ENCODE results near the gene NLE1. TPM values are rescaled to one million over a fixed set of nuclear protein-coding genes. Genes with fewer than 3 reads are reported as not detected.

Gene NLE1
- total and polyA plus RNA-seq, 2 experiments from 2014 or later = 11.4 to 19.9 TPM

- H3K36me3 ChIP-seq = no peaks in the 10 kb centered on the region
- no peaks in the 10 kb centered on the region for H3K27me3 ChIP-seq
- no peak overlapping the region for H3K4me3 ChIP-seq
- H3K9me3 ChIP-seq (ENCODE audit: low read depth) = no peaks in the 10 kb centered on the region
- DNase-seq (ENCODE audit: low read depth in 1 of 2, low spot score in 1 of 2) = no peak
- peaks cover 6% of the 10 kb centered on the region for H3K4me1 ChIP-seq (ENCODE audit: low read depth)
- TF ChIP-seq CTCF (IDR thresholded peaks at IDR 0.05; ENCODE audit: low read depth, low read length) = no peak
- no peak overlapping the region for H3K27ac ChIP-seq
Observed at GRCh38 chr17:35080536-35080935, 61.6 kb downstream of the NLE1 start.

DNA sequence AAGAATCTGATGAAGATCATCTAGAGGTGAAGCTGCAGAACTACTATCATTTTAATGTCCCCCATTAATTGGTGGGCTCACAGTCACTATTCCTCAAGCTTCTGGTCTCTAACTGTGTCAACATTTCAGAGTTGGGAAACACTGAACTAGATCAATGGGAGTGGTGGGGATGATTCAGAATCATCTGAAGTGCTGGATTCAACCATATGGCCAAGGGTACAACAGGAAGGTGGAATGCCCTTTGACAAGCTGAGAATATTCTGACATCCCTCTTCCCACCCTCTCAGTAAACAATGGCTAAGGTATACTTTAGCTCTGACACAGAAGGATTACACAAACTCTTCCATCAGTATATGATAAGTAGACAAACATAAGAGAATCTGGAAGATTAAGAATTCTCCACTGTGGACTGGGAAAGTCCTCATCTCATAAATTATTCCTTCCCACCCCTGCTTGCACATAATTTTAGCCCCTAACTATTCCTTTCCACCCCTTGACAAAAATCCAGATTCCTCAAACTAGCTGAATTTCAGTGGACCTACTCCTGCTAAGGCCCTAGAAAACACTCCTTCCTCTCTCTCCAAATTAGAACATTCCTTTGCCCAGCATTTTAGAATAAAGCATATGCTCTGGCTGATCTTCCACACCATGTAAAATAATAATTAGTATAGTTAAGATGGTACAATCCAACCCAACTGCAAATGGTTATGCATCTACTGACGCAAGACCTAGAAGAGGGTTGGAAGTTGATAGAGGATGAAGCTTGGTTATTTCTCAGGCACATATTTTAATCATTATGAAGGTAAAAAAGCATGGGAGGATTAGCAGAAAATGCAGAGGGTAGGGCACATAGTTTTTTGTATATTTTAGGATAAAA, 62.3 kb downstream of the NLE1 start:
- H3K9me3 ChIP-seq (ENCODE audit: low read depth) = no peaks in the 10 kb centered on the region
- peaks cover 6% of the 10 kb centered on the region for H3K4me1 ChIP-seq (ENCODE audit: low read depth)
- no peak for DNase-seq (ENCODE audit: low read depth in 1 of 2, low spot score in 1 of 2)
- no peak for TF ChIP-seq CTCF (IDR thresholded peaks at IDR 0.05; ENCODE audit: low read depth, low read length)
- H3K27ac ChIP-seq = no peak overlapping the region
- H3K27me3 ChIP-seq = no peaks in the 10 kb centered on the region
- no peak overlapping the region for H3K4me3 ChIP-seq
- H3K36me3 ChIP-seq = no peaks in the 10 kb centered on the region

Other genes with a start within 250 kb of the NLE1 start
- 4.8 and 5.6 TPM in 2 replicates for gene CCT6B, start 180.8 kb downstream of the NLE1 start, total RNA-seq
- gene CCT6B, start 180.8 kb downstream of the NLE1 start, polyA plus RNA-seq = 4.7 and 5.6 TPM in 2 replicates
- gene ZNF830, start 180.8 kb downstream of the NLE1 start, total RNA-seq = 11.5 and 19.0 TPM in 2 replicates
- gene ZNF830, start 180.8 kb downstream of the NLE1 start, polyA plus RNA-seq = 20.4 and 20.9 TPM in 2 replicates
- 48.9 and 85.5 TPM in 2 replicates for gene LIG3, start 161.8 kb downstream of the NLE1 start, total RNA-seq
- gene LIG3, start 161.8 kb downstream of the NLE1 start, polyA plus RNA-seq = 27.9 and 37.7 TPM in 2 replicates
- gene RFFL, start 78.6 kb downstream of the NLE1 start, total RNA-seq = 8.6 and 22.3 TPM in 2 replicates
- gene RFFL, start 78.6 kb downstream of the NLE1 start, polyA plus RNA-seq = 3.7 and 4.9 TPM in 2 replicates
- gene RAD51D, start 22.4 kb downstream of the NLE1 start, total RNA-seq = 4.9 and 5.8 TPM in 2 replicates
- 14.0 and 15.1 TPM in 2 replicates for gene RAD51D, start 22.4 kb downstream of the NLE1 start, polyA plus RNA-seq
- gene FNDC8, start 20.7 kb downstream of the NLE1 start, total RNA-seq = not detected in 2 replicates
- 0.27 TPM in 1 of 2 replicates, not detected in the other for gene FNDC8, start 20.7 kb downstream of the NLE1 start, polyA plus RNA-seq
- 238 and 241 TPM in 2 replicates for gene UNC45B, start 5.5 kb upstream of the NLE1 start, total RNA-seq
- 174 and 197 TPM in 2 replicates for gene UNC45B, start 5.5 kb upstream of the NLE1 start, polyA plus RNA-seq
- gene SLC35G3, start 52.1 kb upstream of the NLE1 start, total RNA-seq = 0.21 TPM in 1 of 2 replicates, not detected in the other
- 0.11 and 0.65 TPM in 2 replicates for gene SLC35G3, start 52.1 kb upstream of the NLE1 start, polyA plus RNA-seq
- gene SLFN5, start 100.8 kb upstream of the NLE1 start, total RNA-seq = 6.2 and 8.3 TPM in 2 replicates
- 2.7 and 8.9 TPM in 2 replicates for gene SLFN5, start 100.8 kb upstream of the NLE1 start, polyA plus RNA-seq
- gene SLFN11, start 231.3 kb upstream of the NLE1 start, total RNA-seq = not detected in 2 replicates
- not detected in 2 replicates for gene SLFN11, start 231.3 kb upstream of the NLE1 start, polyA plus RNA-seq